ENCODE data around the gene BROX.

- no peak for TF ChIP-seq CTCF (conservative IDR thresholded peaks at IDR 0.05)
- no peak for TF ChIP-seq EZH2 (IDR thresholded peaks at IDR 0.05; ENCODE audit: low read depth)
Observed at GRCh38 chr1:222694927-222695326, 17.4 kb upstream of the BROX start.
